Stimulated activated CD8-positive, alpha-beta memory T cell treated with anti-CD3 and anti-CD28 coated beads, Interleukin-2, amount 100 ng/mL, for 48 hours (primary cell): Measurements from ENCODE around the gene ATP5PO.

ENCODE experiments used
- DNase-seq, 2 donors: peaks; one replicate each; pipeline ENCODE4 v3.0.0-alpha.2; 2020; ENCODE audit warnings: low read depth in 2 of 2

Gene ATP5PO

DNA sequence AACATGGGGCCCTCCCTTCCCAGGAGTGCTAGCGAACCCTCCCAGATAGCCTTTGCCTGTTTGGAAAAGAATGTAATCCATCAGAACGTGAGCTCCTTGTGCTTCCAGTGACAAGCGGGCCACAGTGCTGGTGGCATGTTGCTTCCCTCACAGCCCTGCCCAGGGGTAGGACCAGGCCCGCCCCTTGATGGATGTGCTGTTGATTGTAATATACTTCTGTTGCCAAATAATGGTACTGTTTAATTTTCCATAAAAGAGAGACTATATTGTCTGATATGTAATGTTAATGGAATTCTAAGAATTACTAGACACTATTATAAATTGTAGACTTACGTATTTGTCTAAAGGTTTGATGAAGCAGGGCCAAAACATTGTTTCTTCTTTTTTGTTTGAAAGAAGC is 16.4 kb downstream of the ATP5PO start:
- no peak for DNase-seq

DNA sequence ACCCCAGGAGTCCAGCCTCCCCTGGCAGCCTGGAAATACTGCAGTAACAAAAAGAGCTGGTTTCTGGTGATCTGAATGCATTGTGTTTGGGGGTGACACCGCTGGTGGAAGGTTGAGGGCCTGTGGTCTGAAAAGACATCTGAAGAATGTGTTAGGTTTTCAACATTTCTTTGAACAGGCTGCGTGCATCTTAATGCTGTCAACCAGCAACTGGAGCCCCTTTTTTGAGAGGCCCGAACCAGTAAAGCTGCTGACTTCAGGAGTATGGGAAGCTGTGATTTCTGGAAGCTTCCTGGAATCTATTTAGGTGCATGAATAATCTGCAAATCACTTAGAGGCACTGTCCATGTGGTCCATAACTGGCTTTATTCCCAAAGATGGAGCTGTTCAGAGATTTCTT is 17.0 kb downstream of the ATP5PO start:
- DNase-seq = no peak

DNA sequence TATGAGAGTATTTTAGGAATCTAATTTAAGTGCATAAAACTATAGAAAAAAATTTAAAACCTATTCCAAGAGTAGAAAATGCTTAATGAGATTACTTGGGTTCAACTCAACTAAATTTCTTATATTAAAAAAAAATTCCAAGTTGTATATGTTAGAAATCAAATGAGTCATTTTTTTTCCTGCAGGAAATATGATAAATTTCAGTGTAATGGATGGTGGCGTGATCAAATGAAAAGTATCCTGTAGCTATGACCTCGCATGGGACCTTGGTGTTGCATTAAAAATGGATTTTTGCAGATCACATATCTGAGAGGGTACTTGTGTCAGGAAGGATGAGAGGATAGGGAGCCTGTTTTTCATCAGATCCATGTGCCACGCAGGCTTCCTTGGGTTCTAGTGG is 17.9 kb downstream of the ATP5PO start:
- DNase-seq = no peak

DNA sequence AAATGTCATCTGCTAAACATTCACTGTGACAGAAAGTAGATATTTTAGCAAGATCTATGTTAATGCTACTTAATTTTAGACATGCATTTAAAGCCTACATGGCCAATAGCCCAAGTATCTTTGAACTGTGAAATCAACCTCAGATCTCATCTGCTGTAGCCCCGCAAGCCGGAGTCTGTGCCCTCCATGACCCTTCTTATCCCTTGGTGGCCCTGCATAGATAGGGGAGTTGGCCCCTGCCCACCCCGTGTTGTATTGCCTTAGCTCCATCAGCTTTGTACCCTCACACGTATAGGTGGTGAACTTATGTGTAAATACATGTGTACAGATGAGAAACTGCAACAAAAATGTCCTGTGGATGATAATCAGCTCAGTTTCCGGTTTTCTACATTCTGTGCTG is 18.5 kb downstream of the ATP5PO start:
- no peak for DNase-seq

DNA sequence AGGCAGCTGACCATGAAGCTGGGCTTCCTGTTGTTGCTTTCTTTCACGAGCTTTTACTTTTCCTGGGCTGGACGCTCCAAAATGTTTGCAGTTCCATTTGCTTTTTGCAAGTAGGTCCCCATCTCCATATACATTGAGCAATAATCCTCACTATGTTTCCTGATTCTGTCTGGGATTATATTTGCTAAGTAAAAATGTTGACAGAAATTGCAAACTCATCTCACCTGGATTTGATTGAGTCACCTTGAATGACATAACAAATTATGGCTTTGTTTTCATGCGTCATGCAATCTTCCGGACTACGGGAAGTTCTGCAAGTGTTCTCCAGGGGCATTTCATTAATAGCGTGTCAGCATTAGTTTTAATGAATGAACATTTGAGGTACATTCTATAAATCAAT is 18.9 kb downstream of the ATP5PO start:
- DNase-seq = no peak

DNA sequence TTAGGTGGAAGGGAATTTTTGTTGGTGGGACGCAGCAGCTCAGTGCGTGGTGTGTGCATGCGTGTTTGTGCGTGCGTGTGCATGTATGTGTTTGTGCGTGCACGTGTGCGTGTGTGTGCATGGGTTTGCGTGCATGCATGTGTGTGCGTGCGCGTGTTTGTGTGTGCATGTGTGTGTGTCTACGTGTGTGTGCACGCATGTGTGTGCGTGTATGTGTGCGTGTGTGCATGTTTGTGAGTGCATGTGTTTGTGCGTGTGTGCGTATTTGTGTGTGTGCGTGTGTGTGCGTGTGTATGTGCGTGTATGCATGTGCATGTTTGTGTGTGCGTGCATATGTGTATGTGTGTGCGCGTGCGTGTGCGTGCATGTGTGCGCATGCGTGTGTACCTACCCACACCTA is 20.2 kb downstream of the ATP5PO start:
- no peak for DNase-seq

DNA sequence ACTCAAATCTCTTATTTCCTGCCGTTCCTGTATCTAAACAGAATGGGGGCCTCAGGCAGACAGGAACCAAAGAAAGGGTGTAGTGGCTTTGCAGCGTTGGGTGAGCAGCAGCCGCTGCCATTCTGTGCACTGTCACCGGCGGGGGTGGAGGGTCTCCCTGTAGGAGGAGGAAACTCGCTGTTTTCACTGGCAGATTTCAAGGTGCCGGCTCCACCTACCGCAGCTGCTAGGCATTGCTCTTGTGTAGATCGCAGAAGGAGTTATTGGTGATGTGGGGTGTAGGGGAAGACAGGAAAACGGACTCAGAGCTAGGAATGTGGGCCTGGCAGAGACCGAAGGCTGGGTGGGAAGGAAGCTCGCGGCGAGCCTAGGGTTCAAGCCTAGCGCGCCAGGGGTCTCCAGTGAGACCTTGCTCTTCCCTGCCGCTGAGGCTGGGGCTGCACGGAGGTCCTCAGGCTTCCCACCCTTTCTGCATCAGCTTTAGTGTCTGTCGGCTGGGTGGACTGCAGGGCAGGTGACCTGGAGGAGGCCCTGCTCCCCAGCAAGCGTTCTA is 20.8 kb downstream of the ATP5PO start:
- DNase-seq = peak; percentile 45 to 60

DNA sequence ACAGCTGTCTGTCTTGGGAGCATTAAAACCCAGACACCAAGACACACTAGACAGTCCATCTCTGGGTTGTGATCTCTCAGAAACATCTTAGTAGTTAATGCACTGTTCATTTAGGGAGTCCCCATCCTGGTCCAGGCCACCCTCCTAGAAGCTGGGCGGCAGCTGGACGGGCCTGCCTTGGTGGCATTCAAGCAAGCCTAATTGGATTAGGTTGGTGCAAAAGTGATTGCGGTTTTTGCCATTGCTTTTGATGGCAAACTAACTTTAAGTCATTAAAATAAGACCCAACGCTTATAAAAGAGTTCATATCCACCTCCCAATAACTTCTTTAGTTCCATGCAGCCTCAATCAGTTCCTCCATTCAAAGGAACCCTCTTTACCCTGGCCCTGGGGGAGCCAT is 21.7 kb downstream of the ATP5PO start:
- DNase-seq = no peak

DNA sequence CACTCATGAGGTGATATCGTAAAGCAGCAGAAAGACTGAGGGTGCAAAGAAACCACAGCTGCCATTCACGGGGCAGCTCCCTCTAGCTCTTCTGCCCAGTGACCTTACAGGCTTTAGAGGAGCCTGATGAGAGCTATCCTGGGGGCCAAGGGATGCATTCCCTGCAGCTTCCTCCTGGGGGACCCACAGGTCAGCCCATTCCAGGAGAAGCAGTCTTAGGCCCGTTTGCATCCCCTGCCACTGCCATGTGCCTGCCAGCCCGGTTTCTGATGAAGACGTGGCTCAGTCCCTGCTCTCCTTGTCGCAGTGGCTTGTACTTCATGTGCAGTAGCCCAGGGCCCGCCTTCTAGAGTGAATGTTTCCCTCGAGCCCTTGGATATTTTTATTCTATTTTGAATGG is 22.8 kb downstream of the ATP5PO start:
- DNase-seq = no peak

DNA sequence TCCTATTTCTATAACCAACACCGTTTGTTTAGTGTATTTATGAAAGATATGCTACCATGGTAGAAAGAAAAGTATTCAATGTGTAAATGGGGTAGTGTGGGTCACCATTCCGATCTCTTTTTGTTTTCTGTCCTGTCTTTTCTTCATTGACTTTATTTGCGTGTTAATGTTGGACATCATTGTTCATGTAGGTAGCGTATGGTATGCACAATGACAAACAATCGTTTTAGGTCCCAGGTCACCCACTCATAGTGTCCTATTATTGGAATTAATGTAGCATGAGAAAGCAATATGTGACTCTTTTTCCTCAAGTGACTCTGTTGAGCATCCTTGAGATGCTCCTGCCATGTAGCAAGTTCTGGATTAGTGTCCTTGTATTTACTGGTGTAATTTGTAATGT is 25.4 kb downstream of the ATP5PO start:
- no peak for DNase-seq

DNA sequence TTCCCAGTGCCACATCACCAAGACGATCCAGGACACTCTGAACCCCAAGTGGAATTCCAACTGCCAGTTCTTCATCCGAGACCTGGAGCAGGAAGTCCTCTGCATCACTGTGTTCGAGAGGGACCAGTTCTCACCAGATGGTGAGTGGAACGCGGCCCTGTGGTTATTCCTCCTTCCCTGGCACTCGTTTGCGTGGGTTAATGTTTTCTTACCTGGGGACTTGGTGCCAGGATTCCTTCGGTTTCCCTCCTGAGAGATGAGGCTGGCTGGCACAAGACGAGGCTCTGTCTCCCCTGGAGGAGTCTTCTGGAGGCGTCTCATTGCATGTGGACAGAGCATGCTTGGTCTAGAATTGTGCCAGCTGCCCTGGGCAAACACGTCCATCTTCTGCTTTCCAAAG is 29.3 kb downstream of the ATP5PO start:
- DNase-seq = no peak

DNA sequence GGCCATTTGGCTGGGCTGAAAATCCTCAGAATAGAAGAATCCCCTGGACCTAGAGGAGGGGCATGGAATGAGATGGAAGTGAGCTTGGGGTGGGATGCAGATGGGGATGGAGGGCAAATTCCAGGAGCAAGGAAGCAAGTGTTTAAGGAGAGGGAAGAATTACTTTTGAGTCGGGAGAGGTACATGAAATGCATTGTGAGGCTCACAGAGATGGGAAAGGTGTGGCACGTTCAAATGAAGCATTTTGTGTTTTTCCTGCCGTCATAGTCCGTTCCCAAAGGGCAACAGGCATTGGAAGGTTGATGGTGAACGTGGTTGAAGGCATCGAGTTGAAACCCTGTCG is 30.5 kb downstream of the ATP5PO start:
- no peak for DNase-seq

DNA sequence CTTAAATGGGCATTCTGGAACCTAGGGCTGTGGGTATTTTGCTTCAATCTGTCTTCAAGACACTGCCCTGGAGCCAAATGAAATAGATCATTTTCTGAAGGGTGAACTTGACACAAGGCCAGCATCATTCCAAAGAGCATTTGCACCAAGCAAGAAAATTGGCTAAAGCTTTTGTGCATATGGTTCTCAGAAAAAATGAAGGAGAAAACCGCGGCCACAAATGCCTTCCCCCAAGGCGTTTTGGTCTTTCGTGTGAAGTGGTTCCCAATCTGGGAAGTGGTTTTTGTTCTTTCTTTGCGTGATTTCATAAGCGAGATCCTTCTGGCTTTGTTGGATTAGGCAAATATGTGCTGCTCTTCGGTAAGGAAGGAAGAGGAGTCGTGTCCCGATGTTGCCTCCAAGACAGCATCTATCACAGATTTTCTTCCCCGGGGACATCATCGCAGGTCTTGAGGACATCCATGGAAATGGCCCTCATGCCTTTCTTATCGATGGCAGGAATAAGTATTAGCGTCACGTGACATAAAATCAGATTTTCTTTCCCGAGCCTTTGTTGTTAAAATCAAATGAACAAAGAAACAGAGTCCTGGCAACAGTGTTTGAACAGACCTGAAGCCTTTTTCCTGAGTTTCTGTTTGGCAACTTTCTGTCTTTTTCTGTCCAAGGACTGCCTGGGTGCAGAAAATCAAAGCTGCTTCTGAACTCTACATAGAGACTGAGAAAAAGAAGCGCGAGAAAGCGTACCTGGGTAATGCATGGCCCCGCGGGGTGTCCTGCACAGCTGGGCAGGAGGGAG is 31.0 kb downstream of the ATP5PO start:
- DNase-seq = no peak

DNA sequence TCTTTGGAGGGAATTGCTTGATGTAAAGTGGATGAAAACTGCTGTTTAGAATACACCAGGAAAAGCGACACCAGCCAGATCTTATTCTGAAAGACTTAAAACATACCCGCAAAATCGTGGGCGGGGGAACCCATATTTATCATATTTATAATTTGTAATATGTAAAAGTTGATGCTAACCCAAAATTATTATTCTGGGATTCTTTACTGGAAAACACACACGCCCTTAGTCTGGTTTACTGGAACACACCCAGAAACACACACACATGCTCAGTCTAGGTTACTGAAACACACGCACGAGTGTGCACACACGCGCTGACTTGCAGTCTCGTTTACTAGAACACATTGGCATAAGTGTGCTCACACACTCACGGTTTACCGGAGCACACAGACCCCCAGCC is 32.5 kb downstream of the ATP5PO start:
- no peak for DNase-seq

DNA sequence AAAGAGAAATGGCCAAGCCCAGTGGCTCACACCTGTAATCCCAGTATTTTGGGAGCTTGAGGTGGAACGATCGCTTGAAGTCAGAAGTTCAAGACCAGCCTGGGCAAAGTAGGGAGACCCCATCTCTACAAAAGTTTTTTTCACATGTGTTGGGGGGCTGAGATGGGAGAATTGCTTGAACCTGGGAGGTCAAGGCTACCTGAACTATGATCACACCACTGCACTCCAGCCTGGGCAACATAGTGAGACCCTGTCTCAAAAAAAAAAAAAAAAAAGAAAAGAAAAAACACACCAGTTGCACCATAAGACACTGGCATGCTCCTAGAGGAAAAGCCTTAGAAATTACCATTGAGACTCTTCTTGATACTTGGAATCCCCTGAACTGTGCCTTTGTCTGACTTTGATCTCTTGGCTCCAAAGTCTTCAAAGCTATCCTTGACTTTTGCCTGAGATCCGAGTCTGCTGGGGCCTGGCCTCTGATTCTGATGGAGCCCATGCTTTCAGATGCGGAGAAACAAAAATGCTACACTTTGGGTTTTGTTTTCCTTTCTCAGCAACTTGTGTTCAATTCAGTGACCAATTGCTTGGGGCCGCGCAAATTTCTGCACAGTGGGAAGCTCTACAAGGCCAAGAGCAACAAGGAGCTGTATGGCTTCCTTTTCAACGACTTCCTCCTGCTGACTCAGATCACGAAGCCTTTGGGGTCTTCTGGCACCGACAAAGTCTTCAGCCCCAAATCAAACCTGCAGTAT is 33.7 kb downstream of the ATP5PO start:
- DNase-seq = no peak

DNA sequence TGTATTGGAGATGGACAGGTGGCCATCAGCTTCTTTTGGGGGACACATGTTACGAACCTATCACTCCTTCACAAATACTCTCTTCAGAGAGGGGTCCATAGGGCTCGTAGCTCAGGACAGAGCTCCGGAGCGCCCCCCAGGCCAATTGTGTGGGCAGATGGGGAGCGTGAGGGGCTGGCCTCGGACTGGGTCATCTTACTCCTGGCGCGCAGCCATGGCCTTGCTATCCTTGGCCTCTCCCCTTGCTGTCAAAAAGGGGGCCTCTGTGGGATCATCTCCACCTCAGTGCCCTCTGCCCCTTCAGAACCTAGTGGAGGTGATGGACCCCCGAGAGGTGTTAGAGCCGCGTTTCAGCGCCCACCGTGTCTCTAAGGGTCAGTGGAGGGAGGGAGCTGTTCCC is 35.0 kb downstream of the ATP5PO start:
- no peak for DNase-seq

DNA sequence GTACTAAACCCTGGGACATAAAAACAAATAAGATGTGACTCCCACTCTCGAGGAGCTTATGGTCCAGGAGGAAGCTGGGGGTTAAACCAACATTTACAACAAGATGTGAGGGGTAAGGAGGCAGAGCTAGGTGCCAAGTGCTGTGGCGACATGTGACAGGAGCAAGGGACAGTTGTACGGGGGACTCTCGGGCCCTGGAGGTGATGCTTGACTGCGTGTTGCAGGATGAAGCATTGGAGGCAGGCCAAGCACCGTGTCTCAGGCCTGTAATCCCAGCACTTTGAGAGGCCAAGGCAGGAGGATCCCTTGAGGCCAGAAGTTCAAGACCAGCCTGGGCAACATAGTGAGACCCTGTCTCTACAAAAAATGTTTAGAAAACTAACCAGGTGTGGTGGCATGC is 36.8 kb downstream of the ATP5PO start:
- no peak for DNase-seq

DNA sequence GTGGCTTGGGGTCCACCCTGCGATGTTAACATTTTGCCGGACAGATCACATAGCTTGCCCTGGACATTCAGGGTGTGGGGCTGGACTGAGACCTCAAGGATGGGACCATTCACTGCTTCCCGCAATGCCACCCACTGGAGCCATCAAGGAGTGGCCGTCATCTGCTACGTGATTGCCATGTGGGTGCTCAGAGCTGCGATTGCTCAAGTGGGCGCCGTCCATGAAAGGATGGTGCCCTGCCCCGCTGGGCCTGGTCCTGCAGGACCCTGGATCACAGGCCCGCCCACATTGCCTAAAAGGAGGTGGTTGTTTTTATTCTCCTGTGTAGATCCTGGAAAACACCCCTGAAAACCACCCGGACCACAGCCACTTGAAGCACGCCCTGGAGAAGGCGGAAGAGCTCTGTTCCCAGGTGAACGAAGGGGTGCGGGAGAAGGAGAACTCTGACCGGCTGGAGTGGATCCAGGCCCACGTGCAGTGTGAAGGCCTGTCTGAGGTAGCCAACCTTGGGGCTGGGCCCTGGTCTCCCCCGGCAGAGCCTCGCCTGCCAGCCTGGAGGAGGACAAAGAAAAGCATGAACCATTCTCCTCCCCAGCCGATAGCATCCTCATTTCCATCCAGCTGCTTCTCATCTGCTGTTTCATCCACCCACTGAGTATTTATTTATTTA is 40.4 kb downstream of the ATP5PO start:
- no peak for DNase-seq

DNA sequence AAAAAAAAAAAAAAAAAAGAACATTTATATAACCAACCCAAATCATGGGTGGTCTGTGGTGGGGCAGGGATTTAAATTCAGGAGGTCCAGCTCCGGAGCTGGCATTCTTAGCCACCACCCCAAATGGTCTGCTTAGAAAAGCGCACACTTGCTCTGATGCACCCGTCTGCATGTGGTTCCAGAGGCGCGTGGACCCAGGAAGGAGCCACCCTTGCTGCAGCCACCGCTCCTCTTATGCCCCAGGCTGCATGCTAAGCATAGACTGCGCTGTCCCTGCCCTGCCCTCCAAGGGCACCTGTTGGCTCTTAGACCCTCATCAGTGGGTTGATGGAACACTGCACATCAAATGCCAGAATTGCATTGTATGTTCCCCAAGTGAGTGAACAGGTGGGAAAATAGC is 41.4 kb downstream of the ATP5PO start:
- no peak for DNase-seq

DNA sequence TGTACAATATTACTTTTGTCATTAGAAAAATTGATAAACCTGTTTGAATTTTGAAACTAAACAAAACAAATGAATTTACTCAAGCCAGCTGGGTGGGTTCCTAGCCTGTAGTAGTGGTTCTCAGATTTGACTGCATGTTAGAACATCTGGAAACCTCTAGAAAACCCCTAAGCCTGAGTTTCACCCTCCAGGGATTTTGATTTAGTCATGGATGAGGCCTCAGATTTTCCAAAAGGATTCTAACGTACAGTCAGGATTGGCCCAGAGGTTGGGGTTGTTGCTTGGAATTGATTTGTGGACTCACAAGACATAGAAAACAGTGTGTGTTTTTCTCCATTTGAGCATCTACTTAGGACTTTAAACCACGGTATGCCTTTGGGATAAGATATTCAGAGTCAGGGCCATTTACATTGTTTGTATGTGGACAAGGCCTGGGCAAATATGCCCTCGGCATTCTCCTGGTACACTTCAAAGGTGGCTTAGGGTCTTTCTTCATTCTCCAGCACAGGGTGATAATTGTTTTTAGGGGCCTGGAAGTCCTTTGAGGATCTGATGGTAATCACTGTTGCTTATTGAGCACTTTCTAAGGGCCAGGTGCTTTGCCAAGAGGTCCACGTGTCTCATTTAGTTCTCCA is 42.6 kb downstream of the ATP5PO start:
- DNase-seq = no peak

DNA sequence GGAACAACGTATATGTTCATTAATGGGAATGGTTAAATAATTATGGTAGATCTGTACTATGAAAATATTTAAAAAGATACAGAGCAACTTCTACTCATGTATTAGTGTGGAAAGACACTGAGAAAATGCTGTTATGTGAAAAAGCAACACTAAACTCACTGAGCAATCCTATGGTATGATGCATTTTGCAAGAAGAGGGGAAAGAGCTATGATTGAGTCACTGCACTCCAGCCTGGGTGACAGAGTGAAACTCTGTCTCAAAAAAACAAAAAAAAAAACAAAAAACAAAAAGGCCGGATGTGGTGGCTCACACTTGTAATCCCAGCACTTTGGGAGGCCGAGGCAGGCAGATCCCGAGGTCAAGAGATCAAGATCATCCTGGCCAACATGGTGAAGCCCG is 44.4 kb downstream of the ATP5PO start:
- DNase-seq = no peak

DNA sequence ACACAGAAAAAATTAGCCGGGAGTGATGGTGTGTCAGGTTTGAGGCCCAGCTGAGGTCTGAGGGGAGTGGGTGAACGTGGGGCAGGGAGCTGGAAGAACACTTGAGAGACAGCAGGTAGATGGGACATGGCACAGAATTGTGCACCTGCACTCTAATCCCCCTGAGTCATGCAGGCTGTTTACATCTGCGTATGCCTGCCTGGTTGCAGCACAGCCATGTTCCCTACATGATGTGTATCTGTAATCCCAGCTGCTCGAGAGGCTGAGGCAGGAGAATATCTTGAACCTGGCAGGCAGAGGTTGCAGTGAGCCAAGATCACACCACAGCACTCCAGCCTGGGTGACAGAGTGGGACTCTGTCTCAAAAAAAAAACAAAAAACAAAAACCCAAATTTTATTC is 44.8 kb downstream of the ATP5PO start:
- no peak for DNase-seq
